ENCODE results near the gene ISCU.
"Not testable (repeated sequence)": the region's sequence is repeated elsewhere in the genome, so short reads cannot be mapped to it uniquely, and the experiment has no call there.

ISCU gene

GRCh38 chr12:108547686-108548085, 14.7 kb upstream of the ISCU start:
- Histone ChIP-seq H3K4me3 (no peak overlapping the region), H3K9me3 (no peaks in the 10 kb centered on the region), H3K27ac (no peak overlapping the region), H3K4me1 (peaks cover 0 to 24% (median 0%) of the 10 kb centered on the region in 4 donors), H3K27me3 (no peaks in the 10 kb centered on the region), H3K36me3 (peaks cover 56 to 61% (median 56%) of the 10 kb centered on the region in 3 donors)
- TF ChIP-seq CTCF (IDR thresholded peaks at IDR 0.05), result no peak
- intact Hi-C loops (cut with DNase I; ENCODE audit: low total_unique reads), result no loop called here
- no peak for DNase-seq

- Histone ChIP-seq H3K9me3 (no peaks in the 10 kb centered on the region), H3K27me3 (no peaks in the 10 kb centered on the region), H3K4me1 (peaks cover 0 to 29% (median 0%) of the 10 kb centered on the region in 4 donors), H3K36me3 (peaks cover 42 to 48% (median 44%) of the 10 kb centered on the region in 3 donors), H3K4me3 (no peak overlapping the region), H3K27ac (no peak overlapping the region)
- TF ChIP-seq CTCF (IDR thresholded peaks at IDR 0.05), result no peak
- DNase-seq, result no peak
- intact Hi-C loops (cut with DNase I; ENCODE audit: low total_unique reads), result no loop called here
These were observed 13.4 kb upstream of the ISCU start for GRCh38 chr12:108548954-108549521.

GRCh38 chr12:108551535-108551934, 10.9 kb upstream of the ISCU start:
- no peaks in the 10 kb centered on the region for H3K27me3 ChIP-seq
- peaks cover 0 to 48% (median 6%) of the 10 kb centered on the region in 4 donors for H3K4me1 ChIP-seq
- TF ChIP-seq CTCF (IDR thresholded peaks at IDR 0.05), result no peak
- H3K36me3 ChIP-seq, result peaks cover 23 to 26% (median 25%) of the 10 kb centered on the region in 3 donors
- no peak overlapping the region for H3K4me3 ChIP-seq
- H3K9me3 ChIP-seq, result no peaks in the 10 kb centered on the region
- no peak overlapping the region for H3K27ac ChIP-seq
- intact Hi-C loops (cut with DNase I; ENCODE audit: low total_unique reads), result no loop called here
- DNase-seq, result no peak

- peaks cover 0 to 71% (median 19%) of the 10 kb centered on the region in 4 donors for H3K4me1 ChIP-seq
These were observed 8.6 kb upstream of the ISCU start for GRCh38 chr12:108553799-108554198.

GRCh38 chr12:108555383-108555782, 7.0 kb upstream of the ISCU start:
- intact Hi-C loops (cut with DNase I; ENCODE audit: low total_unique reads); H3K36me3 ChIP-seq; H3K9me3 ChIP-seq; H3K27ac ChIP-seq; H3K27me3 ChIP-seq; DNase-seq; H3K4me3 ChIP-seq: not testable (repeated sequence)
- H3K4me1 ChIP-seq, result peaks cover 0 to 84% (median 33%) of the 10 kb centered on the region in 4 donors

More at GRCh38 chr12:108553799-108554198, 8.6 kb upstream of the ISCU start:
- TF ChIP-seq CTCF (IDR thresholded peaks at IDR 0.05), result no peak
- Histone ChIP-seq H3K27me3 (no peaks in the 10 kb centered on the region), H3K27ac (no peak overlapping the region), H3K4me3 (no peak overlapping the region), H3K9me3 (no peaks in the 10 kb centered on the region), H3K36me3 (peaks cover under 1 to 11% (median 3%) of the 10 kb centered on the region in 3 donors)
- no peak for DNase-seq
- intact Hi-C loops (cut with DNase I; ENCODE audit: low total_unique reads), result no loop called here

GRCh38 chr12:108559007-108559655, 3.3 kb upstream of the ISCU start:
- peaks cover 0 to 71% (median 40%) of the 10 kb centered on the region in 4 donors for H3K4me1 ChIP-seq
- H3K9me3 ChIP-seq, result no peaks in the 10 kb centered on the region
- TF ChIP-seq CTCF (IDR thresholded peaks at IDR 0.05), result no peak

More at GRCh38 chr12:108559007-108559655, 3.3 kb upstream of the ISCU start:
- peaks cover 0 to 12% (median 2%) of the 10 kb centered on the region in 3 donors for H3K36me3 ChIP-seq
- H3K4me3 ChIP-seq, result no peak overlapping the region
- H3K27ac ChIP-seq, result no peak overlapping the region
- no peaks in the 10 kb centered on the region for H3K27me3 ChIP-seq
- intact Hi-C loops (cut with DNase I; ENCODE audit: low total_unique reads), result no loop called here
- no peak for DNase-seq
